Activated T-helper 2 cell treated with anti-CD3 and anti-CD28 coated beads, Interferon-gamma antibody, Interleukin-2, Interleukin-4, amounts not matched to agents 10 μg/mL and 5 μg/mL and 100 μg/mL, durations not matched to agents 14 hours and 24 hours and 36 hours (primary cell): Measurements from ENCODE around the gene REXO1. TPM values are rescaled to one million over a fixed set of nuclear protein-coding genes. Genes with fewer than 3 reads are reported as not detected.

Experiments used
- DNase-seq: peaks from one replicate; pipeline ENCODE4 v3.0.0; 2021; ENCODE audit warnings: low spot score
- H3K27ac Mint-ChIP-seq: one replicate; pipeline ENCODE4 v1.8.0; 2021; ENCODE audit warnings: mixed read lengths
- H3K27me3 Mint-ChIP-seq: one replicate; pipeline ENCODE4 v1.8.0; 2021; ENCODE audit warnings: low read depth, mixed read lengths
- H3K36me3 Mint-ChIP-seq: one replicate; pipeline ENCODE4 v1.8.0; 2021; ENCODE audit warnings: low read depth, mixed read lengths
- H3K4me1 Mint-ChIP-seq: one replicate; pipeline ENCODE4 v1.8.0; 2021; ENCODE audit warnings: low read depth, mixed read lengths
- H3K4me3 Mint-ChIP-seq: one replicate; pipeline ENCODE4 v1.8.0; 2021; ENCODE audit warnings: low read depth, mild to moderate bottlenecking, moderate library complexity, mixed read lengths
- H3K9me3 Mint-ChIP-seq: one replicate; pipeline ENCODE4 v1.8.0; 2021; ENCODE audit warnings: mixed read lengths
- intact Hi-C: fragments of 100-400 bp; cut with micrococcal nuclease; formaldehyde crosslinking; loops from one replicate; pipeline ENCODE4 v1.15.1; 2023
- total RNA-seq: library from RNA; stranded (reverse); gene quantifications from 2 replicates; pipeline ENCODE4 v1.2.3, GENCODE V29; 2022

Gene REXO1
- total RNA-seq, 1 donor from 2014 or later = 55.2 TPM

- peak overlapping the region; percentile 95 for H3K27ac Mint-ChIP-seq
- intact Hi-C loops = no loop called here
- H3K27me3 Mint-ChIP-seq = no peaks in the 10 kb centered on the region
- peaks cover 14% of the 10 kb centered on the region for H3K36me3 Mint-ChIP-seq
- H3K9me3 Mint-ChIP-seq = no peaks in the 10 kb centered on the region
- H3K4me3 Mint-ChIP-seq = peak overlapping the region; percentile 85
- no peak for DNase-seq
- peaks cover 11% of the 10 kb centered on the region for H3K4me1 Mint-ChIP-seq
These were observed 34.8 kb downstream of the REXO1 start for GRCh38 chr19:1813192-1814182.

GRCh38 chr19:1812426-1813191, 35.7 kb downstream of the REXO1 start:
- H3K9me3 Mint-ChIP-seq = no peaks in the 10 kb centered on the region
- peak overlapping the region; percentile 95 for H3K27ac Mint-ChIP-seq
- peak overlapping the region; percentile 85 for H3K4me3 Mint-ChIP-seq
- no peaks in the 10 kb centered on the region for H3K27me3 Mint-ChIP-seq
- H3K4me1 Mint-ChIP-seq = peaks cover 11% of the 10 kb centered on the region
- DNase-seq = peak; percentile 95
- intact Hi-C loops = loop anchor here (1.0 kb wide), 1 partner anchor 322 kb away; the partner anchor contains the start of gene PCSK4
- H3K36me3 Mint-ChIP-seq = peaks cover 10% of the 10 kb centered on the region

DNA sequence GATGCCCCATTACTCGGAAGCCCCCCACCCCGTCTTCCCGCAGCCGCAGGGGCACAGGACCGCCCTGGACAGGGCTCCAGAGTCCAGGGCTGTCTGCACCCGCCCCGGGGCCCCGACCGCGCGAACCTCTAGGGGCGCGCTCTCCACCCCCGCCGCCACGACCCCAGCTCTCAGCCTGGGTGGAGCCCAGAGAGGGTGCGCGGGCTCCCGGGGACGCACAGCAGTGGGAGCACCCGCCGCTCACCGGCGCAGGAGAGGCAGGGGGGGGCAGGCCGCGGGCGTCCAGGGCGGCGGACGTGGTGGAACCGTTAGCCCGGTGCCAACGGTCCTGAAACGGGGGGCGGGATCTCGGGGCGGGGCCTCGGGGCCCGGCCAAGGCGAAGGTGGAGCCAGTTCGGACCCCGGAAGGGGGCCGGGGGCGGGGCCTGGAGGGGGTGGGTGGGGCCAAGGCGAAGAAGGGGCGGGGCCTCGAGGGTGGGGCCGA, 36.3 kb downstream of the REXO1 start, which contains the start of gene ATP8B3:
Gene ATP8B3 (minus strand): TSS at position 335 of the 484 bp plus-strand sequence. CDS start 540 bp downstream, outside the sequence.
- Mint-ChIP-seq H3K4me3 (peak within 1 kb of the TSS; percentile 85), H3K36me3 (peaks cover 10% of the 10 kb centered on the region), H3K9me3 (no peaks in the 10 kb centered on the region), H3K27me3 (no peaks in the 10 kb centered on the region), H3K4me1 (peaks cover 11% of the 10 kb centered on the region), H3K27ac (peak within 1 kb of the TSS; percentile 95)
- intact Hi-C loops = loop anchor here (1.0 kb wide), 1 partner anchor 322 kb away; the partner anchor contains the start of gene PCSK4
- DNase-seq = no peak

DNA sequence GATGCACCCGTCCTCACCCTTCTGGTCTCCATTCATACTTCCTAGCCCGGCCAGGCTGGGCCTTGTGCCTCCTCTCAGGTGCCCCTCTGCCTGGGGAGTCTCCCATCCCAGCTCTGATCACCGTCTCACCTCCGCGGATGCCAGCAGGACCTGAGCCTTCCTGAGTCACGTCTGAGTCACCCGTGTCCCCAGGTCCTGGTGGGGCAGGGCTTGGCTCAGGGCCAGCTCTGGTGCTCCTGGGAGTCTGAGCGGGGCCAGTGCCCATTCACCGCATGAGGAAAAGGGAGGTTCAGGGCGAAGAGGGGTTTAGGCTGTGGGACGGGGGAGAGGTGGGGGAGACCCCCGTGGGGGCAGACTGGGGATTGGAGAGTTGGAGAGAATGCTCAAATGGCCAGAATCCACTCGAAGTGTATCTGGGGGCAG, 36.8 kb downstream of the REXO1 start:
- no peak for DNase-seq
- H3K36me3 Mint-ChIP-seq = peaks cover 10% of the 10 kb centered on the region
- H3K27ac Mint-ChIP-seq = peak overlapping the region; percentile 80
- intact Hi-C loops = no loop called here
- peaks cover 11% of the 10 kb centered on the region for H3K4me1 Mint-ChIP-seq
- no peaks in the 10 kb centered on the region for H3K9me3 Mint-ChIP-seq
- no peaks in the 10 kb centered on the region for H3K27me3 Mint-ChIP-seq
- peak overlapping the region; percentile 85 for H3K4me3 Mint-ChIP-seq

- Mint-ChIP-seq H3K4me3 (peak overlapping the region; percentile 49), H3K4me1 (peaks cover 11% of the 10 kb centered on the region), H3K27me3 (no peaks in the 10 kb centered on the region), H3K27ac (no peak overlapping the region), H3K36me3 (peaks cover 5% of the 10 kb centered on the region), H3K9me3 (no peaks in the 10 kb centered on the region)
- no peak for DNase-seq
- intact Hi-C loops = no loop called here
These were observed 37.7 kb downstream of the REXO1 start for GRCh38 chr19:1810439-1811160.

DNA sequence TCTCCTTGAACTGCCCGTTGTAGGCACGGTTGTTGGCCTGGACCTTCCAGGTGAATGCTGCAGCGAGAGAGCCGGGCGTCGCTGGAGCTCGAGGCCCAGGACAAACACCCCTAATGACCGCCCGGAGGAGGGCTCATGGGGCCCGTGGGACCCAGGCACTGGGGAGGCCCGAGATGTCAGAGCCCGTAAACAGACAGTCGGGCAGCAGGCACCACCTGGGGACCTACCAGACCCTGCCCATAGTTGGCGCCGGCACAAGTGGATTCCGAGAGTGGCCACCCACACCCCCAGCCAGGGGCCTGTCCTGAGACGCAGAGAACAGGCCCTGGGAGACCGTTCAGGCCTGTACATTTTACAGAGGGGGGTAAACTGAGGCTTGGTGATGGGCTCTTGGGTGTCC, 38.6 kb downstream of the REXO1 start:
- no peaks in the 10 kb centered on the region for H3K27me3 Mint-ChIP-seq
- no peaks in the 10 kb centered on the region for H3K9me3 Mint-ChIP-seq
- no peak overlapping the region for H3K27ac Mint-ChIP-seq
- peaks cover 11% of the 10 kb centered on the region for H3K4me1 Mint-ChIP-seq
- intact Hi-C loops = no loop called here
- H3K36me3 Mint-ChIP-seq = peaks cover 4% of the 10 kb centered on the region
- no peak for DNase-seq
- H3K4me3 Mint-ChIP-seq = no peak overlapping the region

DNA sequence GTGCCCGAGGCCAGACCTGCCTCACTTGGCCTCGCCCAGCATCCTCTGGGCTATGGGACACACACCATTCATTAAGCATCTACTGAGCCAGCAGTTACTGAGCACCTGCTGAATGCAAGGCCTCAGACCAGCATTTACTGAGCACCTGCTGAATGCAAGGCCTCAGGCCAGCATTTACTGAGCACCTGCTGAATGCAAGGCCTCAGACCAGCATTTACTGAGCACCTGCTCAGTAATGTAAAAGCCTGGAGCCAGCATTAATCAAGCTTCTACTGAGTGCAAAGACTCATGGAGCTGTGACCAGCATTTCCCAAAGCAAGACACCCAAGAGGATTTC, 39.9 kb downstream of the REXO1 start:
- DNase-seq = no peak
- Mint-ChIP-seq H3K4me1 (peaks cover 9% of the 10 kb centered on the region), H3K9me3 (no peaks in the 10 kb centered on the region), H3K27ac (no peak overlapping the region), H3K27me3 (no peaks in the 10 kb centered on the region), H3K36me3 (peaks cover 5% of the 10 kb centered on the region), H3K4me3 (no peak overlapping the region)
- intact Hi-C loops = no loop called here

- H3K4me1 Mint-ChIP-seq = peaks cover 6% of the 10 kb centered on the region
- intact Hi-C loops = no loop called here
- H3K4me3 Mint-ChIP-seq = no peak overlapping the region
- DNase-seq = no peak
- H3K27me3 Mint-ChIP-seq = no peaks in the 10 kb centered on the region
- no peaks in the 10 kb centered on the region for H3K9me3 Mint-ChIP-seq
- H3K27ac Mint-ChIP-seq = no peak overlapping the region
- peaks cover 10% of the 10 kb centered on the region for H3K36me3 Mint-ChIP-seq
These were observed 40.4 kb downstream of the REXO1 start for GRCh38 chr19:1807695-1808394.

DNA sequence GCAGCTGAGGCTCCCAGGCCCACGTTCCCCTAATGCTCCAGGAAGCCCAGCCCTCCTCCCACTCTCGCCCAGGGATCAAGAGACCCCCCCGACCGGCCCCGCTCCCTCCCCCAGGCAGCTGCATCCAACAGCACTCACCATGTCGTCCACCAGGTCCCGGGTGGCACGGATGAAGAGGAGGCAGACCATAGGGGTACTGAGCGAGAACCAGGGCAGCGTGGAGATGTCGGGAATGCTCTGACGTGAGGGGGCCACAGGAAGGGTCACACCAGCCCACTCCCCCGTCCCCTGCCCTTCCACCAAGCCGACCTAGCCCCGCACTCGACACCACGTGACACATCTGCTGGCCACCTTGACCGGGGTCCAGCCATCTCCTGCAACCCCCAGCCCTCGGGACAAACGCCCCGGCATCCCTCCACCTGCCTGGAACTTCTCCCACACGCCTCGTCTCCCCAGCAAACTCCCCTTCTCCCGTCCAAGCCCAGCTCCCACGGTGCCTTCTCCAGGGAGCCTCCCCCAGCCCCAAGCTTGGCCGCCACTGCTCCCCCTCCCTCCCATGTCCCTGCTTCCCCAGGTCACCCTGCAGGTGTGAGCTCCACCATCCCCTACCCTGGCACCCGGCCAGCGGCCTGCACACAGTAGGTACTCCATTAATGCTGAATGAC, 41.1 kb downstream of the REXO1 start:
- Mint-ChIP-seq H3K27ac (no peak overlapping the region), H3K36me3 (peaks cover 16% of the 10 kb centered on the region), H3K4me1 (peaks cover 4% of the 10 kb centered on the region), H3K4me3 (no peak overlapping the region), H3K27me3 (no peaks in the 10 kb centered on the region), H3K9me3 (no peaks in the 10 kb centered on the region)
- DNase-seq = no peak
- intact Hi-C loops = no loop called here

DNA sequence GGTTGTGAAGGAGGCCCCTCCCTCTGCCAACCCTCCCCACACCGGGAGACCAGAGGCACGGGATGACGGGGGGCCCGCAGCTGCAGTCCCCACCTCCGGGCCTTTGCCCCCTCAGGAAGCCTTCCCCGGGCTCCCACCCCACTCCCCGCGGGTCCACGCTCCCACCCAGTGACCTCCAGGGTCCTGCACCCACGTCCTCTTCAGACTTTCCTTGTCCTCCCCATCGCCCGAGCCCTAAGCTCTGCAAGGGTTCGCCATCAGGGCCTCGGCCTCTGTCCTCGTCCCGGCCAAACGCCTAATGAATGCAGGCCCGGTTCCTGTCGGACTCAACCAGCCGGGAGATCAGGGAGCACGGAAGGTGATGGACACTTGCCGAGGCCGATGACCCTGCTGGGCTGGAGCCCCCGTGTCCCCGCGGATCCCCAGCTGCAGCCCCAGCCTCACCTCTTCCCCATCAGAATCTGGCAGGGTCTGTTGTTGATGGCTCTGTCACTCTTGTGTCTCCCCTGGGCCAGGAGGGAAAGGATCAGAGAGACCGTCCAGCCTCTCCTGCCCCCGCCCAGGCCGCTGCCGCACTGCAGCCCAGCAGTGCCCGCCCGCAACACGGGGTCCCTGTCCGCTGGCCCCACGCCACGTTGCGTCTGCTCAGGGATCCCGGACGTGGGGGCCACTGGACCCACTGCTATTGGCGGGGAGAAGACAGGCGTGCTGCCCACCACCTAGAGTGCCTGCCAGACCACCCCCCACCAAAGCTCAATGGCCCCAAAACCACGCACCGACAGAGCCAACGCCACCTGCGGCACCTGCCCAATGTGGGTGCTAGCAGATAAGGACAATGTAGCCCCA, 41.9 kb downstream of the REXO1 start:
- H3K4me3 Mint-ChIP-seq = no peak overlapping the region
- peaks cover 16% of the 10 kb centered on the region for H3K36me3 Mint-ChIP-seq
- intact Hi-C loops = no loop called here
- no peaks in the 10 kb centered on the region for H3K9me3 Mint-ChIP-seq
- peaks cover 3% of the 10 kb centered on the region for H3K4me1 Mint-ChIP-seq
- DNase-seq = no peak
- no peak overlapping the region for H3K27ac Mint-ChIP-seq
- H3K27me3 Mint-ChIP-seq = no peaks in the 10 kb centered on the region
